H1 (cell line): ENCODE measurements around the gene MARK4.

Experiments used
- KDM5A ChIP-seq: fragments of 200-600 bp; IDR thresholded peaks from 2 replicates; pipeline ENCODE4 v1.7.1; 2012; ENCODE audit warnings: mild to moderate bottlenecking, low read length, inconsistent platforms, mixed read lengths
- POLR2A ChIP-seq, 2 experiments: IDR thresholded peaks; 1 replicate in 1 of 2; 2 replicates in 1 of 2; pipeline ENCODE4 v1.6.1; 2011; ENCODE audit warnings: low read depth in 2 of 2, low read length in 2 of 2, mild to moderate bottlenecking in 2 of 2; ENCODE audit errors: control extremely low read depth in 1 of 2
- SUZ12 ChIP-seq: fragments of 200-600 bp; sonication (generic); IDR thresholded peaks from 2 replicates; pipeline ENCODE4 v1.6.1; 2012; ENCODE audit warnings: mild to moderate bottlenecking, inconsistent platforms, low read length, moderate library complexity, mixed read lengths
- YY1 ChIP-seq: IDR thresholded peaks from 2 replicates; pipeline ENCODE4 v1.6.1; 2011; ENCODE audit warnings: low read depth, mild to moderate bottlenecking, low read length

DNA sequence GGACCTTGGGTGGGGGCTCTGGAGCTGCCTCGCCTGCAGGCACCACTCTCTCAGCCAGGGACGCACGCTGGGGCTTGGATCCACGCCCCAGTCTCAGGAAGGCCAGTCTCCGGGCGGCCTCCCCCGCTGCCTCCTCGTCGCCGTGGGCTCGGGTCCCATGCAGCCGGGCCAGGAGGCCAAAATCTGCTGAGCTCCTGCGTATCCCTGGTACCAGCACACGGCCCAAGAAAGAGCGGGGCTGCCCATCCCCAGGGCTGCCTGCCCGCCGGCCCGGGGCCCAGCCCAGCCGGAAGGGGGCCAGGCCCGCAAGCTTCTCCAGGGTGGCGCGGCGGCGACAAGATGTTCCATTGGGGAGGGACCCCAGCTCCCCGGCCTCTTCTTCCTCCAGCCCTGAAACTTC is 12.5 kb upstream of the MARK4 start:
- TF ChIP-seq YY1 = no peak
- no peak for TF ChIP-seq POLR2A (IDR thresholded peaks at IDR 0.05; ENCODE audit: control extremely low read depth in 1 of 2, low read depth in 2 of 2, low read length in 2 of 2)
- no peak for TF ChIP-seq SUZ12
- TF ChIP-seq KDM5A = no peak
